ENCODE results near the gene TSHZ2.

GRCh38 chr20:53309515-53309914 is 337.4 kb downstream of the TSHZ2 start:
- TF ChIP-seq CTCF (IDR thresholded peaks at IDR 0.05; ENCODE audit: low read length) = no peak
- no peak for TF ChIP-seq EZH2 (IDR thresholded peaks at IDR 0.05; ENCODE audit: borderline replicate concordance, low read length)

Measured in OCI-LY1 (cell line).